Epithelial cell of proximal tubule (primary cell): ENCODE results near the gene C2CD4C. TPM values are rescaled to one million over a fixed set of nuclear protein-coding genes. Genes with fewer than 3 reads are reported as not detected.

ENCODE experiments used
- DNase-seq: peaks from one replicate; pipeline ENCODE4 v3.0.0-alpha.2; 2011; ENCODE audit warnings: low read depth
- H3K4me3 ChIP-seq: 2 replicates; pipeline ENCODE4 v1.5.1; 2011; ENCODE audit warnings: low read depth, mild to moderate bottlenecking, low read length
- CTCF ChIP-seq: conservative IDR thresholded peaks from 2 replicates; pipeline ENCODE4 v1.5.1; 2012; ENCODE audit warnings: low read depth, mild to moderate bottlenecking, low read length
- total RNA-seq: library from RNA; depleted of rRNA; stranded (reverse); fragments of >200 nt; gene quantifications from 2 replicates; pipeline ENCODE4 v1.2.3, GENCODE V29; 2015

Gene C2CD4C
- total RNA-seq, 1 donor from 2014 or later, result 0.12 TPM

GRCh38 chr19:444677-445210 is 35.8 kb upstream of the C2CD4C start:
- no peak for TF ChIP-seq CTCF
- no peak overlapping the region for H3K4me3 ChIP-seq
- DNase-seq, result no peak

GRCh38 chr19:443005-443404 is 34.1 kb upstream of the C2CD4C start:
- DNase-seq, result no peak
- TF ChIP-seq CTCF, result no peak
- no peak overlapping the region for H3K4me3 ChIP-seq

GRCh38 chr19:442085-442484 is 33.1 kb upstream of the C2CD4C start:
- TF ChIP-seq CTCF, result no peak
- no peak overlapping the region for H3K4me3 ChIP-seq
- DNase-seq, result no peak

- no peak for TF ChIP-seq CTCF
- DNase-seq, result no peak
- H3K4me3 ChIP-seq, result no peak overlapping the region
Measured at GRCh38 chr19:441213-441836, 32.4 kb upstream of the C2CD4C start.

- H3K4me3 ChIP-seq, result no peak overlapping the region
- no peak for DNase-seq
- no peak for TF ChIP-seq CTCF
Measured at GRCh38 chr19:440391-441212, 31.7 kb upstream of the C2CD4C start.

- H3K4me3 ChIP-seq, result no peak overlapping the region
- DNase-seq, result no peak
- no peak for TF ChIP-seq CTCF
Measured at GRCh38 chr19:439167-439900, 30.4 kb upstream of the C2CD4C start.
